H1 (cell line): ENCODE measurements around the gene H1-8. TPM values are rescaled to one million over a fixed set of nuclear protein-coding genes. Genes with fewer than 3 reads are reported as not detected.

Source experiments
- CTCF ChIA-PET: fragments of 300-600 bp; sonication (Branson Sonifier 250); formaldehyde crosslinking; loops from one replicate; lab custom pipeline; 2021; ENCODE audit not compliant: partially characterized antibody; lab: Charles Lee
- POLR2A ChIA-PET: fragments of 300-600 bp; sonication (Branson Sonifier 250); formaldehyde crosslinking; loops from one replicate; lab custom pipeline; 2021; ENCODE audit warnings: inconsistent platforms; ENCODE audit not compliant: partially characterized antibody; lab: Charles Lee
- DNase-seq, 2 experiments: peaks; one replicate each; pipeline versions ENCODE4 v3.0.0 to v3.0.0-alpha.2; 2010 to 2022; ENCODE audit warnings: low spot score in 2 of 2, low read depth in 1 of 2, mixed read lengths in 1 of 2
- FAIRE-seq: peaks from 2 replicates; lab custom pipeline; 2011; peaks lifted over from hg19 to GRCh38; lab: Jason Lieb, UNC
- H2AFZ ChIP-seq: 2 replicates; pipeline ENCODE4 v1.8.1; 2012; ENCODE audit warnings: low read length, inconsistent platforms
- H2AK5ac ChIP-seq: 2 replicates; pipeline ENCODE4 v1.6.1; 2013; ENCODE audit warnings: low read depth, low read length
- H2BK120ac ChIP-seq: replicated peaks from 2 replicates; pipeline ENCODE3; 2013; ENCODE audit warnings: low read depth, low read length, inconsistent platforms
- H2BK12ac ChIP-seq: 2 replicates; pipeline ENCODE4 v1.6.1; 2013; ENCODE audit warnings: low read depth, low read length
- H2BK15ac ChIP-seq: 2 replicates; pipeline ENCODE4 v1.6.1; 2013; ENCODE audit warnings: low read length
- H2BK20ac ChIP-seq: 2 replicates; pipeline ENCODE4 v1.6.1; 2013; ENCODE audit warnings: low read length
- H2BK5ac ChIP-seq: 2 replicates; pipeline ENCODE4 v1.6.1; 2013; ENCODE audit warnings: low read depth, low read length
- H3K14ac ChIP-seq: 2 replicates; pipeline ENCODE4 v1.6.1; 2013; ENCODE audit warnings: inconsistent platforms; ENCODE audit not compliant: insufficient read length
- H3K18ac ChIP-seq: 2 replicates; pipeline ENCODE4 v1.6.1; 2013; ENCODE audit warnings: low read length; ENCODE audit errors: extremely low read depth
- H3K23ac ChIP-seq: 2 replicates; pipeline ENCODE4 v1.6.1; 2013; ENCODE audit warnings: inconsistent platforms; ENCODE audit not compliant: insufficient read length
- H3K23me2 ChIP-seq: 2 replicates; pipeline ENCODE4 v1.6.1; 2013; ENCODE audit warnings: low read depth, low read length
- H3K27ac ChIP-seq: 2 replicates; pipeline ENCODE4 v1.6.1; 2011; ENCODE audit warnings: low read depth, low read length, inconsistent platforms
- H3K27me3 ChIP-seq, 4 experiments: replicated peaks in 1 of 4; 1 replicate in 1 of 4; 2 replicates in 3 of 4; pipeline versions ENCODE4 v1.6.1 to v1.8.1; 2011 to 2013; ENCODE audit warnings: low read length in 3 of 4, mild to moderate bottlenecking in 3 of 4, inconsistent platforms in 2 of 4, mixed read lengths in 2 of 4, moderate library complexity in 1 of 4; ENCODE audit not compliant: control insufficient read depth in 3 of 4, insufficient read depth in 3 of 4; ENCODE audit errors: extremely low read depth in 1 of 4
- H3K36me3 ChIP-seq, 4 experiments: 2 replicates each; pipeline versions ENCODE4 v1.6.1 to v1.8.1; 2011 to 2013; ENCODE audit warnings: mild to moderate bottlenecking in 4 of 4, low read length in 3 of 4, moderate library complexity in 2 of 4, control low read depth in 1 of 4, inconsistent platforms in 1 of 4; ENCODE audit not compliant: insufficient read depth in 4 of 4, control insufficient read depth in 2 of 4
- H3K4ac ChIP-seq: replicated peaks from 2 replicates; pipeline ENCODE3; 2013; ENCODE audit warnings: low read length, low read depth, mixed read lengths, inconsistent platforms; ENCODE audit not compliant: insufficient read length
- H3K4me1 ChIP-seq, 4 experiments: replicated peaks in 1 of 4; 1 replicate in 1 of 4; 2 replicates in 3 of 4; pipeline versions ENCODE4 v1.6.1 to v1.8.1; 2011 to 2013; ENCODE audit warnings: low read length in 3 of 4, inconsistent platforms in 2 of 4, mixed read lengths in 1 of 4; ENCODE audit not compliant: insufficient read depth in 4 of 4, control insufficient read depth in 3 of 4
- H3K4me2 ChIP-seq, 2 experiments: 2 replicates each; pipeline versions ENCODE4 v1.6.1 to v1.8.1; 2011 to 2013; ENCODE audit warnings: low read depth in 2 of 2, low read length in 2 of 2, control low read depth in 1 of 2, inconsistent platforms in 1 of 2, mild to moderate bottlenecking in 1 of 2; ENCODE audit not compliant: insufficient read depth in 1 of 2
- H3K4me3 ChIP-seq, 4 experiments: fragments of 200-600, 300-600 bp in 1 of 4; sonication (generic), shearing (Covaris generic), sonication (Bioruptor Twin) in 1 of 4; 2 replicates each; pipeline versions ENCODE4 v1.5.1 to v1.8.1; 2011 to 2016; ENCODE audit warnings: low read length in 4 of 4, low read depth in 3 of 4, control low read depth in 2 of 4, inconsistent platforms in 2 of 4, mild to moderate bottlenecking in 2 of 4, mixed read lengths in 1 of 4, moderate library complexity in 1 of 4; ENCODE audit not compliant: insufficient read depth in 2 of 4; ENCODE audit errors: extremely low read depth in 1 of 4
- H3K56ac ChIP-seq: replicated peaks from 2 replicates; pipeline ENCODE3; 2013; ENCODE audit warnings: low read depth, mild to moderate bottlenecking, mixed read lengths, low read length, inconsistent platforms; ENCODE audit not compliant: insufficient read length
- H3K79me1 ChIP-seq: 2 replicates; pipeline ENCODE4 v1.6.1; 2013; ENCODE audit warnings: low read depth, low read length, control low read depth
- H3K79me2 ChIP-seq, 2 experiments: 2 replicates each; pipeline versions ENCODE4 v1.6.1 to v1.8.1; 2012 to 2013; ENCODE audit warnings: low read length in 2 of 2, mild to moderate bottlenecking in 2 of 2, inconsistent platforms in 1 of 2; ENCODE audit not compliant: insufficient read depth in 2 of 2, control insufficient read depth in 1 of 2
- H3K9ac ChIP-seq, 4 experiments: replicated peaks in 1 of 4; 1 replicate in 1 of 4; 2 replicates in 3 of 4; pipeline versions ENCODE4 v1.6.1 to v1.8.1; 2011 to 2013; ENCODE audit warnings: low read depth in 3 of 4, low read length in 3 of 4, control low read depth in 2 of 4, mild to moderate bottlenecking in 2 of 4, moderate library complexity in 2 of 4, inconsistent platforms in 1 of 4; ENCODE audit errors: extremely low read depth in 1 of 4
- H3K9me3 ChIP-seq, 2 experiments: 2 replicates each; pipeline versions ENCODE4 v1.6.1 to v1.8.1; 2012 to 2013; ENCODE audit warnings: mild to moderate bottlenecking in 2 of 2, moderate library complexity in 2 of 2, control low read depth in 1 of 2, inconsistent platforms in 1 of 2, low read depth in 1 of 2, low read length in 1 of 2, mixed read lengths in 1 of 2; ENCODE audit not compliant: insufficient read depth in 2 of 2
- H4K20me1 ChIP-seq, 2 experiments: replicated peaks in 1 of 2; 2 replicates each; pipeline versions ENCODE3 to v1.8.1; 2011 to 2013; ENCODE audit warnings: inconsistent platforms in 2 of 2, low read length in 2 of 2, mild to moderate bottlenecking in 1 of 2; ENCODE audit not compliant: insufficient read depth in 2 of 2, control insufficient read depth in 1 of 2
- H4K5ac ChIP-seq: 2 replicates; pipeline ENCODE4 v1.6.1; 2013; ENCODE audit warnings: low read length, low read depth, mixed read lengths, inconsistent platforms; ENCODE audit not compliant: insufficient read length
- H4K8ac ChIP-seq: 2 replicates; pipeline ENCODE4 v1.8.0; 2013; ENCODE audit warnings: mild to moderate bottlenecking, moderate library complexity, low read length, inconsistent platforms; ENCODE audit not compliant: insufficient read depth; ENCODE audit errors: extremely low read depth
- H4K91ac ChIP-seq: replicated peaks from 2 replicates; pipeline ENCODE3; 2013; ENCODE audit warnings: low read length, mixed read lengths, inconsistent platforms; ENCODE audit not compliant: insufficient read length
- CBX5 ChIP-seq: fragments of 300-800, 300-1000 bp; sonication (generic); IDR thresholded peaks from 2 replicates; pipeline ENCODE4 v1.7.1; 2016; ENCODE audit warnings: antibody characterized with exemption, low read length, low read depth
- CREB1 ChIP-seq: IDR thresholded peaks from 2 replicates; pipeline ENCODE4 v1.6.1; 2012; ENCODE audit warnings: inconsistent platforms
- EP300 ChIP-seq, 2 experiments: IDR thresholded peaks; 1 replicate in 1 of 2; 2 replicates in 1 of 2; pipeline ENCODE4 v1.6.1; 2011 to 2012; ENCODE audit warnings: low read depth in 2 of 2, low read length in 2 of 2, mild to moderate bottlenecking in 2 of 2, borderline replicate concordance in 1 of 2, inconsistent platforms in 1 of 2, moderate library complexity in 1 of 2
- HDAC2 ChIP-seq, 2 experiments: fragments of 300-600 bp in 1 of 2; sonication (generic) in 1 of 2; IDR thresholded peaks; 2 replicates each; pipeline ENCODE4 v1.6.1; 2011 to 2012; ENCODE audit warnings: low read depth in 2 of 2, low read length in 2 of 2, mild to moderate bottlenecking in 2 of 2, moderate library complexity in 2 of 2, borderline replicate concordance in 1 of 2, inconsistent platforms in 1 of 2
- KDM1A ChIP-seq: fragments of 200-600, 300-600 bp; sonication (generic); IDR thresholded peaks from 2 replicates; pipeline ENCODE4 v1.7.1; 2016; ENCODE audit warnings: mild to moderate bottlenecking, low read length, borderline replicate concordance
- KDM4A ChIP-seq: IDR thresholded peaks from one replicate; pipeline ENCODE4 v1.7.1; 2012; ENCODE audit warnings: low read depth, mild to moderate bottlenecking, moderate library complexity, low read length, inconsistent platforms; ENCODE audit not compliant: severe bottlenecking
- NANOG ChIP-seq: IDR thresholded peaks from 2 replicates; pipeline ENCODE4 v1.6.1; 2011; ENCODE audit warnings: low read length, low read depth, mild to moderate bottlenecking, inconsistent platforms; ENCODE audit not compliant: insufficient read depth, poor library complexity, severe bottlenecking
- SP2 ChIP-seq: IDR thresholded peaks from 2 replicates; pipeline ENCODE4 v1.6.1; 2012; ENCODE audit warnings: mild to moderate bottlenecking, low read length, inconsistent platforms
- SUZ12 ChIP-seq: fragments of 200-600 bp; sonication (generic); IDR thresholded peaks from 2 replicates; pipeline ENCODE4 v1.6.1; 2012; ENCODE audit warnings: mild to moderate bottlenecking, inconsistent platforms, low read length, moderate library complexity, mixed read lengths
- TAF7 ChIP-seq: optimal IDR thresholded peaks from 2 replicates; pipeline ENCODE3; 2011; ENCODE audit warnings: low read depth, mild to moderate bottlenecking, inconsistent platforms, low read length, moderate library complexity, borderline replicate concordance
- USF2 ChIP-seq: IDR thresholded peaks from 2 replicates; pipeline ENCODE4 v1.6.1; 2011; ENCODE audit warnings: low read length, improper control_type of control experiment
- WGBS, 2 experiments: shearing (Covaris generic) in 1 of 2; methylation state at CpG; one replicate each; pipeline versions ENCODE4 v1.1.6 to v1.1.7; 2013 to 2015; ENCODE audit warnings: low lambda C conversion rate in 2 of 2, mixed read lengths in 2 of 2, inconsistent platforms in 1 of 2, low coverage in 1 of 2, missing lambda C conversion rate in 1 of 2; ENCODE audit not compliant: insufficient replicate concordance in 2 of 2, insufficient coverage in 1 of 2, insufficient read length in 1 of 2; ENCODE audit errors: extremely low coverage in 1 of 2, missing lambda C conversion rate in 1 of 2; 5-methylcytosine and 5-hydroxymethylcytosine counted together
- polyA plus RNA-seq, 7 experiments: library from polyadenylated mRNA; depleted of rRNA in 3 of 7; stranded (reverse) in 5 of 7; unstranded in 2 of 7; fragments of >200 nt in 5 of 7; fragments of 200-250 nt in 2 of 7; gene quantifications; 1 replicate in 5 of 7; 2 replicates in 1 of 7; 4 replicates in 1 of 7; pipeline versions ENCODE4 v1.2.1 to v1.2.3, GENCODE V29; 2011 to 2013; ENCODE audit warnings: missing spikeins in 2 of 7, mixed read lengths in 2 of 7
- total RNA-seq: library from RNA; stranded (reverse); fragmentation: NEBNext Ultra II Directional; extraction: Animal tissue kit (Norgen Biotek cat#: 25700); gene quantifications from 2 replicates; pipeline ENCODE4 v1.2.1, GENCODE V29; 2021

H1-8 gene
- total and polyA plus RNA-seq, 2 of the 8 experiments (the other 6 are each of a cell fraction or from before 2014, with no cell fraction given) = not detected

DNA sequence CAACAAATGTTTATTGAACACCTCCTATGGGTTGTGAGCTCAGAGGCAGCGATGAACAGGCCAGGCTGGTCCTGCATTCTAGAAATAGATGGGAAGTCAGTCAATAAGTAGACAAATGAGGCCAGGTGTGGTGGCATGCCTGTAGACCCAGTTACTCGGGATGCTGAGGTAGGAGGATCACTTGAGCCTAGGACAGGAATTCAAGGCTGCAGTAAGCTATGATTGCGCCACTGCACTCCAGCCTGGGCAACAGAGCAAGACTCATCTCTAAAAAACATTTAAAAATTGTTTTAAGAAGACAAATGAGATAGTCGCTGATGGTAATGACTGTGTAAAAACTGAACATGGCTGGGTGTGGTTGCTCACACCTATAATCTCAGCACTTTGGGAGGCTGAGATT lies 18.9 kb upstream of the H1-8 start:
- Histone ChIP-seq H2AFZ (no peak overlapping the region), H2AK5ac (no peak overlapping the region), H3K9ac (no peak overlapping the region), H3K27ac (no peak overlapping the region), H3K4me2 (no peak overlapping the region), H4K5ac (no peak overlapping the region), H3K4ac (no peak overlapping the region), H4K8ac (no peak overlapping the region), H2BK5ac (no peak overlapping the region), H3K4me1 (peaks cover 0 to 9% (median 2%) of the 10 kb centered on the region in 4 experiments; a peak in 3 of 7 replicates), H3K14ac (no peak overlapping the region), H4K91ac (no peak overlapping the region), H2BK12ac (no peak overlapping the region), H2BK20ac (no peak overlapping the region), H2BK15ac (no peak overlapping the region), H3K27me3 (no peaks in the 10 kb centered on the region), H3K36me3 (no peaks in the 10 kb centered on the region), H3K56ac (no peak overlapping the region), H3K4me3 (no peak overlapping the region), H3K18ac (no peak overlapping the region), H3K79me2 (no peaks in the 10 kb centered on the region), H4K20me1 (no peaks in the 10 kb centered on the region), H3K79me1 (no peaks in the 10 kb centered on the region), H2BK120ac (no peak overlapping the region), H3K23ac (no peak overlapping the region), H3K23me2 (no peaks in the 10 kb centered on the region), H3K9me3 (no peaks in the 10 kb centered on the region)
- POLR2A ChIA-PET = interaction anchor here (1.4 kb wide), 1 partner anchor 27 kb away, joined by 3 read pairs; no protein-coding TSS in a partner anchor
- FAIRE-seq (no peak), DNase-seq (no peak)
- WGBS, 2 experiments = 90% methylated on average over 4 of the region's 4 CpGs; no CpG with 5 or more reads in 1 of the 2 experiments
- CTCF ChIA-PET = interaction anchor here (1.0 to 2.2 kb wide), 5 partner anchors 9 to 88 kb away, joined by 3 to 6 read pairs (median 5); no protein-coding TSS in a partner anchor
- TF ChIP-seq CBX5 (no peak), TAF7 (no peak), USF2 (no peak), NANOG (no peak), SUZ12 (no peak), SP2 (no peak), HDAC2 (IDR thresholded peaks at IDR 0.05; ENCODE audit: borderline replicate concordance in 1 of 2, low read depth in 2 of 2, low read length in 2 of 2) (no peak), KDM4A (no peak), EP300 (IDR thresholded peaks at IDR 0.05; ENCODE audit: borderline replicate concordance in 1 of 2, low read depth in 2 of 2, low read length in 2 of 2) (no peak), KDM1A (no peak), CREB1 (no peak)
